ENCODE measurements around the gene ZNF85. TPM values are rescaled to one million over a fixed set of nuclear protein-coding genes. Genes with fewer than 3 reads are reported as not detected.
"Not testable (repeated sequence)": the region's sequence is repeated elsewhere in the genome, so short reads cannot be mapped to it uniquely, and the experiment has no call there.

The ZNF85 gene
- total RNA-seq (2014; rRNA removed; shearing (Covaris generic)) = 19.4 and 29.9 TPM in 2 replicates

- DNase-seq (ENCODE audit: low spot score) = peak; percentile 94
Measured at GRCh38 chr19:20923077-20923871, at the start of gene ZNF85. Gene ZNF85, plus strand, starts transcription at chr19:20923251. Its CDS starts 150 bp downstream, at chr19:20923401.

GRCh38 chr19:20879501-20879900 lies 43.5 kb upstream of the ZNF85 start:
- no peak for DNase-seq (ENCODE audit: low spot score)

DNA sequence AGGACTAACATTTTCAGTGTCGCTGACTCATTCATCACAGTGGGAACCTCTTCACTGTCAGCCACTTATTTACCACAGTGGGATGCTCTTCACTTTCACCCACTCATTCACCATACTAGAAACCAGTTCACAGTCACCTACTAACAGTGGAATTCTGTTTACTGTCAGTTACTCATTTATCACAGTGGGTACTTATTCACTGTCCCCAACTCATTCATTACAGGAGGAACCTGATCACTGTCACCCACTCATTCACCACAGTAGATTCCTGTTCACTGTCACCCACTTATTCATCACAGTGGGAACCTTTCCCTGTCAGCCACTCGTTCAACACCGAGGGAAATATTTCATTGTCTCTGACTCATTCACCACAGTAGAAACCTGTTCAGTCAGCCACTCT lies 10.1 kb upstream of the ZNF85 start:
- no peak for DNase-seq (ENCODE audit: low spot score)

DNA sequence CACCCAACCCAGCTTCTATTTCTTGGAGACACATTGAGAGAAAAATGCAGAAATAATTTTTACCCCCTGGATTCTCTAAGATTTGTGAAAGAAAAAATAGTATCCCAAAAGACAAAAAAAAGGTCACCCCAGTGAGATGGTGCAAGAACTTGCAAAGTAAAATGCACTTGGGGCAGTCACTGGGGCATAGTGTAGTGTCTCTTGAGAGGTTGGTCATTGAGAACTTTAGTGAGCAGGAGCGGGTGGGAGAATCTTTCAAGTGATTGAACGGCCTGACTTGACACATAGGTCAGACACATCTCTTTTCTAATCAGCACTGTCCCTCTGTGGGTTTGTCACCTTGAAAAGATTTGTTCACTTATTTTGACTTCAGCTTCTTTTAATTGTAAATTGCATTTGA lies 2.4 kb downstream of the ZNF85 start:
- no peak for DNase-seq (ENCODE audit: low spot score)

GRCh38 chr19:20926796-20927195 lies 3.7 kb downstream of the ZNF85 start:
- no peak for DNase-seq (ENCODE audit: low spot score)

DNA sequence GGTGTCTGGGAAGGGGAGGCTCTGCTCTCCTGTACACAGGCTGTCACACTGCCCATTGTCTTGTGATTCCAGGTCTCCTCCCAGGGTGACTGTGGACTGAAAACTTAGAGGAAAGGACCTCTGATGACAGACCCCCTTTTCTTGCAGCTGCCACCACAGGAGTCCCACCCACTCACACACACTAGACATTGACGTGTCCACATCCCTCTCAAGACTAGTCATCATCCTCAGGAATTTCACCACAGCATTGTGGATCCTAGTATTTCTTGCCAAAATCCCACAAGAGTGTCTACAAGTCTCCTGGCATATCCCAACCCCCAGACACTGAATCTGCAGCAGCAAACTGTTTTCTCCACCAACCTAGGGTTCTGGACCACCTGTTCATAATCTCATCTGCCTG lies 5.3 kb downstream of the ZNF85 start:
- DNase-seq (ENCODE audit: low spot score) = no peak

DNA sequence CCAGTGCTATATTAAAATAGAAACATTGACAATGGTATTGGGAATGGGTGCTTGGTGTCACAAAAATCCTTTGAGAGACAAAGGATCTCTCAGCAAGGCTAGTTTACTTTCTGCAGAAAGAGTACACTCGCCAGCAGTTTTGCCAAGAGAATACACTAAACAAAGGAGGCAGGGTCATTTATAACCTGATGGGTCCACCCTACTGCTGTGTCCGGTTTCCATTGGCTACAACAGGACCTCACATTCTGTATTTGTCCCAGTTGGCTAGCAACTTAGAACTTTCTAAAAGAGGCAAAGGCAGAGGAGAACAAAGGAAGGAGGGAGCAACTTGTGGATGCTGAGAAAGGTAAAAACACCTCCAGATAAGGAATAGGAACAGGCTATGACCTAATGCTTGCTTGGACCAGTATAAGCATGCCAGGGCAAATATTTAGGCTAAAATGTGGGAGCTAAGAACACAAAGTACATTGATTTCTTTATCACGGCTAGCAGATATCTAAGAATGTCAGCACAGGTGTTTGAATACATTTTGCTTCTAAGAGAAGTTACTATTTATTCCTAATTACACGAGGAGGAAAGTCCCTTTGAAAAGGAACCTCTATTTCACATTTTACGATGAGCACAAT lies 13.4 kb downstream of the ZNF85 start:
- not testable (repeated sequence) for DNase-seq (ENCODE audit: low spot score)

- not testable (repeated sequence) for DNase-seq (ENCODE audit: low spot score)
Measured at GRCh38 chr19:20952561-20953095, 29.6 kb downstream of the ZNF85 start.

DNA sequence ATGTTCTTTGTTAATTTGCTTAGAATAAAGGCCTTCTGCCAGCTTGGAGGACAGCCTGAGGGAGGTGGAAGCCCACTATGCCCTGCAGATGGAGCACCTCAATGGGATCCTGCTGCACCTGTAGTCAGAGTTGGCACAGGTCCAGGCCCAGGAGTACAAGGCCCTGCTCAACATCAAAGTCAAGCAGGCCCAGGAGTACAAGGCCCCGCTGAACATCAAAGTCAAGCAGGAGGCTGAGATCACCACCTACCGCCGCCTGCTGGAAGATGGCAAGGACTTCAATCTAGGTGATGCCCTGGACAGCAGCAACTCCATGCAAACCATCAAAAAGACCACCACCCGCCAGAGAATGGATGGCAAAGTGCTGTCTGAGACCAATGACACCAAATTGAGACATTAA lies 41.7 kb downstream of the ZNF85 start:
- DNase-seq (ENCODE audit: low spot score) = no peak

DNA sequence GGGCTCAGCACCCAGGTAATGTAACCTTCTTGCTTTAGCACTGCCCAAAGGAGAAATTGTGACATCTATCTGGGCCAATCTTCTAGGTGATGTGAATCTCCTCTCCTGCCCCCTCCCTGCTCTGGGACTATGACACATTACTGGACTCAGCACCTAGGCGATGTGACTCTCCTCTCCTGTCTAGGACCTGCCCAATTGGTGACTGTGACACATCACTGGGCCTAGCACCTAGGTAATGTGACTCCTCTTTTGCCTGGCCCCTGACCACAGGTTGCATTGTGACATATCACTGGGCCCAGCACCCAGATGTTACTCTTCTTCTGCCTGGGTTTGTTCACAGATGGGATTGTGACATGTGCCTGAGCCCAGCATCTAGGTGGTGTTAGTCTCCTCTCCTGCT lies 45.0 kb downstream of the ZNF85 start:
- no peak for DNase-seq (ENCODE audit: low spot score)

DNA sequence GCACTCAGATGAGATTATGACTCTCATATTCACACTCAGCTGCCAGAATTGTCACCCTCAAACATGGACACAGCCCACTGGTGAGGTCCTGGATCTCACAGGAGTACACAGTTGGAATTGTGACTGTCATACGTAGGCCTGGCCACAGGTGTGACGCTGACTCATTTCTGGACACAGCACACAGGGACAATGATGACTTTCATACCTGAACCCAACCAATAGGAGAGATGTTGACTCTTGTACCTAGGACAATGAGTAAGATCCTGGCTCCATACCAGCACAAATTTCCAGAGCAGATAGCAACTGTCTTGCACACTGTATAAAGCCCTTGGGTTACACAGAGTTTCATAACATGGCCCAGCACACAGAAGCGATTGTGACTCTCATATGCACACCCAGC lies 46.4 kb downstream of the ZNF85 start:
- DNase-seq (ENCODE audit: low spot score) = no peak

- no peak for DNase-seq (ENCODE audit: low spot score)
Measured at GRCh38 chr19:20969898-20970297, 46.8 kb downstream of the ZNF85 start.

- not testable (repeated sequence) for DNase-seq (ENCODE audit: low spot score)
Measured at GRCh38 chr19:20992788-20993187, 69.7 kb downstream of the ZNF85 start.

- DNase-seq (ENCODE audit: low spot score) = no peak
Measured at GRCh38 chr19:20999731-21000352, 76.8 kb downstream of the ZNF85 start.

Other genes starting within 250 kb of the ZNF85 start
- gene ZNF66, start 146.9 kb upstream of the ZNF85 start, total RNA-seq (2014; rRNA removed; shearing (Covaris generic)) = 1.3 and 1.5 TPM in 2 replicates
- 8.3 and 9.8 TPM in 2 replicates for gene ZNF430, start 97.4 kb downstream of the ZNF85 start, total RNA-seq (2014; rRNA removed; shearing (Covaris generic))
- gene ZNF714, start 159.0 kb downstream of the ZNF85 start, total RNA-seq (2014; rRNA removed; shearing (Covaris generic)) = 23.0 and 34.9 TPM in 2 replicates
- gene ZNF431, start 218.8 kb downstream of the ZNF85 start, total RNA-seq (2014; rRNA removed; shearing (Covaris generic)) = 10.4 and 10.7 TPM in 2 replicates

All from A172 (cell line).